OCI-M2 (cell line): ENCODE results near the gene LAPTM5.

Experiments used
- DNase-seq: peaks from one replicate; lab custom pipeline; 2025; ENCODE audit not compliant: unreplicated experiment; lab: John Stamatoyannopoulos, UW

Gene LAPTM5

DNA sequence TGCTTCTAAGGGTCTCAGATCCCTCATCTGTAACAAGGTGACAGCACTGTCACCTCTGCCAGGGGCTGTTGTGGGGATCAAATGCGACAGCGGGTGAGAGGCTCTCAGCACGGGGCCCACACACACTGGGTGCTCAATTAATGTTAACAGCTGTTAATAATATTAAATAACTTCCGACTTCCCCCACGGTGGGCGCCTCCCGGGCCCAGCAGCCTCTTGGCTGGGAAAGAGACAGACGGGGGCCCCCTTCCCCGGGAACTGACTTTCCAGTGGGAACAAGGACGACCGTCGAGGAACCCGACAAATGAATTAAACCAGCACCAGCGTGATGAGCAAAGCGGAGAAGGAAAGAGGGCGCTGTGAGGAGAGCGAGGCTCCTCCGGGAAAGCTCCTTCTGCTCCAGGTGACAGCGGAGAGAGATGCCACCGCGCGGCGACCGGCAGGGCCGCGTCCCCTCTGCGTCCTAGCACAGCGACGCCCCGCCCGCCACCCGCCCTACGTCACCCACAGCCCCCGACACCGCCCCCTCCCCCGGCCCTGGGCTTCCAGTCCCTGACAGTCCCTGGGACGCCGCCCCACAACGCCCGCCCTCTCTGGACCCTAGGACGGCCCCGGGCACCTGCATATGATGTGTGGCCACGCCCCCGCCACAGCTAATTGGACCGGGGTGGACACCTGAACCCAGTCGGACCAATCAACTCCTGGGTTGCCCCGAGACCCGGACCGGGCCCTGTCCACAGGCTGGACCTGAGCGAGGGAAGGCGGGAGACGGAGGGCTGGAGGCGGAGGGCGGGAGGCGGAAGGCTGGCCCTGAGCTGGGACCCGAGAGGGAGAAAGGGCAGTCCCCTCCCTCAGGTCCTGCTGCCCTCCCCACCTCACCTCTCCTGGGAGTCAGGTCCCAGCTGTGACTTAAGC is 72.4 kb downstream of the LAPTM5 start:
- DNase-seq, result no peak

DNA sequence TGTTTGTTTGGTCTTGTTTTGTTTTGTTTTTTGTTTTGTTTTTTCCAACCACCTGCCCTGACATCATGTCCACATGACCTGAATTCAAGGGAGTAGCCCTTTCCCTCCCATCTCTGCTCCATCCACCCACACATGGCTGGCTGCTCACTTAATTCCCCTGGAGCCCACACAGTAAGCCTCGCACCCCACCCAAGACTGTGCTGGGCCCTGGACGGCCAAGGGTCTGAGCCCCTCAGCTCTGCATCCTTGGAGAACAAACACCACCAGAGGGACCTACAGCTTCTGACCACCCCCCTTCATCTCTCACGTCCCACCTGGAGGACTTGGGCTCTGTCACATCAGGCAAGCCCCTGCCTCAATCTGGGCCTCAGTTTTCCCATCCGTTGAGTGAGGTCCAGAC is 73.3 kb downstream of the LAPTM5 start:
- DNase-seq, result no peak

DNA sequence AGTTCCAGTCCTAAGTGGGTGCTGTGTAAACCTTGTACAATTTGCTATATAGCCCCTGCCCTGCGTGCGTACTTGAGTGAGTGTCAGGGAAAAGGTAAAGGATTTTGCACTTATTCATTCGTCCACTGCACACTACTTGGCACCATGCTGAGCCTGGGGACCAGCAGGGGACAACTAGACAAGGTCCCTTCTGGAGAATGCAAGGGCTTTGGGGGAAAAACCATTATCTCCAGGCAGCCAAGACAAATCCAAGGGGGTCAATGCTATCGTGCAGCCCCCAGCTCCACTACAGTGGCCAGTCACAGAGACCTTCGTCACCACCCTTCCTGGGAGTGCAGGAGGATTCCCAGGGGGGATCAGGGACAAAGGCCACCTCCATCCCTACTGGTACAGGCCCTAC is 73.9 kb downstream of the LAPTM5 start:
- DNase-seq, result no peak
